Body of pancreas (tissue), 4 donors: ENCODE results near the gene C5AR2. TPM values are rescaled to one million over a fixed set of nuclear protein-coding genes. Genes with fewer than 3 reads are reported as not detected.
A peak's percentile ranks its signal among the peaks of the same experiment; 100 is the strongest.

ENCODE experiments used
- ATAC-seq: fragments of 150-250 bp; one replicate; pipeline ENCODE4 v1.9.1; 2016
- DNase-seq, 4 donors: peaks; one replicate each; pipeline ENCODE4 v3.0.0-alpha.2; 2019
- H3K27ac ChIP-seq, 4 donors: fragments of 200-600 bp; sonication (generic); 1 replicate in 3 of 4; 2 replicates in 1 of 4; pipeline versions ENCODE4 v1.5.1 to v1.6.1; 2016 to 2019; ENCODE audit warnings: mild to moderate bottlenecking in 1 of 4, mixed read lengths in 1 of 4, moderate library complexity in 1 of 4
- H3K27me3 ChIP-seq, 2 donors: fragments of 200-600 bp; sonication (generic); one replicate each; pipeline ENCODE4 v1.6.0; 2016; ENCODE audit warnings: mild to moderate bottlenecking in 1 of 2
- H3K36me3 ChIP-seq, 2 donors: fragments of 200-600 bp; sonication (generic); replicated peaks in 1 of 2; 2 replicates each; pipeline ENCODE4 v1.5.1; 2016; ENCODE audit warnings: low read depth in 2 of 2; ENCODE audit not compliant: insufficient read depth in 1 of 2
- H3K4me1 ChIP-seq: fragments of 200-600 bp; sonication (generic); one replicate; pipeline ENCODE4 v1.6.0; 2016
- H3K4me3 ChIP-seq, 2 donors: fragments of 200-600 bp; sonication (generic); 1 replicate in 1 of 2; 2 replicates in 1 of 2; pipeline ENCODE4 v1.5.1; 2016 to 2019
- H3K9me3 ChIP-seq, 3 donors: fragments of 200-600 bp; sonication (generic); 1 replicate in 2 of 3; 2 replicates in 1 of 3; pipeline ENCODE4 v1.5.1; 2016
- CTCF ChIP-seq, 7 experiments: fragments of 450-650 bp in 4 of 7; fragments of 200-600 bp in 3 of 7; sonication (generic) in 3 of 7; IDR thresholded peaks; one replicate each; pipeline ENCODE4 v1.5.1; 2016 to 2019; ENCODE audit warnings: antibody characterized with exemption in 7 of 7
- POLR2A ChIP-seq, 3 donors: fragments of 450-650 bp; IDR thresholded peaks; one replicate each; pipeline ENCODE4 v1.6.1; 2016; ENCODE audit warnings: antibody characterized with exemption in 3 of 3, mild to moderate bottlenecking in 2 of 3
- WGBS, 2 donors: methylation state at CpG; one replicate each; pipeline ENCODE4 v1.1.5; 2017; 5-methylcytosine and 5-hydroxymethylcytosine counted together
- intact Hi-C: fragments of 100-400 bp; cut with DNase I; formaldehyde crosslinking; loops from one replicate; pipeline ENCODE4 v1.15.1; 2023
- total RNA-seq, 2 donors: library from RNA; depleted of rRNA; stranded (reverse); fragments of >200 nt; gene quantifications; one replicate each; pipeline ENCODE4 v1.1.0, GENCODE V29; 2016

C5AR2 gene
- total RNA-seq, 2 donors from 2014 or later, result 0.52 TPM; not detected in 1

- WGBS, 2 donors, result 36 to 45% methylated on average over 10 to 12 of the region's 12 CpGs
- DNase-seq (peak in 1 of 4 donors; percentile 62), ATAC-seq (no peak)
- H3K36me3 ChIP-seq, result no peaks in the 10 kb centered on the region
- H3K4me1 ChIP-seq, result peaks cover 13% of the 10 kb centered on the region
- TF ChIP-seq POLR2A (IDR thresholded peaks at IDR 0.05) (peak in 2 of 3 donors; percentile 39 to 74), CTCF (IDR thresholded peaks at IDR 0.05) (no peak)
- intact Hi-C loops, result no loop called here
- H3K4me3 ChIP-seq, result no peak within 1 kb of the TSS
- H3K9me3 ChIP-seq, result no peaks in the 10 kb centered on the region
- H3K27me3 ChIP-seq, result no peaks in the 10 kb centered on the region
- H3K27ac ChIP-seq, result peak within 1 kb of the TSS in 1 of 4 donors; percentile 50
Measured at GRCh38 chr19:47309608-47310007, 22.4 kb upstream of the C5AR2 start, which contains the start of gene C5AR1. Gene C5AR1, plus strand, starts transcription at chr19:47309861. Its CDS starts 35 bp downstream, at chr19:47309896.

- Histone ChIP-seq H3K36me3 (no peaks in the 10 kb centered on the region), H3K27me3 (no peaks in the 10 kb centered on the region), H3K4me3 (no peak overlapping the region), H3K9me3 (no peaks in the 10 kb centered on the region), H3K27ac (peak overlapping the region in 1 of 4 donors; percentile 50), H3K4me1 (peaks cover 10% of the 10 kb centered on the region)
- no peak for ATAC-seq
- no peak for TF ChIP-seq POLR2A (IDR thresholded peaks at IDR 0.05)
- no peak for TF ChIP-seq CTCF (IDR thresholded peaks at IDR 0.05)
- DNase-seq, result no peak
- intact Hi-C loops, result no loop called here
- WGBS, 2 donors, result 68 to 86% methylated on average over 2 of the region's 2 CpGs
Measured at GRCh38 chr19:47310323-47310722, 21.7 kb upstream of the C5AR2 start.

GRCh38 chr19:47310819-47311218, 21.2 kb upstream of the C5AR2 start:
- Histone ChIP-seq H3K27me3 (no peaks in the 10 kb centered on the region), H3K27ac (peak overlapping the region in 1 of 4 donors; percentile 50), H3K4me3 (no peak overlapping the region), H3K36me3 (no peaks in the 10 kb centered on the region), H3K4me1 (peaks cover 5% of the 10 kb centered on the region), H3K9me3 (no peaks in the 10 kb centered on the region)
- TF ChIP-seq CTCF (IDR thresholded peaks at IDR 0.05), result no peak
- TF ChIP-seq POLR2A (IDR thresholded peaks at IDR 0.05), result peak in 2 of 3 donors; percentile 5 to 37
- DNase-seq (peak in 3 of 4 donors; percentile 37 to 70 (median 38)), ATAC-seq (no peak)
- 19 to 31% methylated on average over 5 of the region's 5 CpGs for WGBS, 2 donors
- intact Hi-C loops, result no loop called here

GRCh38 chr19:47312366-47313006, 19.5 kb upstream of the C5AR2 start:
- DNase-seq (no peak), ATAC-seq (no peak)
- no peak overlapping the region for H3K4me3 ChIP-seq
- TF ChIP-seq CTCF (IDR thresholded peaks at IDR 0.05) (no peak), POLR2A (IDR thresholded peaks at IDR 0.05) (no peak)
- no peaks in the 10 kb centered on the region for H3K4me1 ChIP-seq
- no peak overlapping the region for H3K27ac ChIP-seq
- 73 to 83% methylated on average over 5 of the region's 5 CpGs for WGBS, 2 donors
- intact Hi-C loops, result no loop called here
- H3K9me3 ChIP-seq, result no peaks in the 10 kb centered on the region
- no peaks in the 10 kb centered on the region for H3K36me3 ChIP-seq
- H3K27me3 ChIP-seq, result no peaks in the 10 kb centered on the region
